Skeletal muscle cell (primary cell): ENCODE measurements around the gene ANTKMT.
"Not testable (repeated sequence)": the region's sequence is repeated elsewhere in the genome, so short reads cannot be mapped to it uniquely, and the experiment has no call there.

Experiments used
- DNase-seq: peaks from one replicate; pipeline ENCODE4 v3.0.0-alpha.2; 2010; ENCODE audit warnings: low read depth
- H3K4me3 ChIP-seq: 2 replicates; pipeline ENCODE4 v1.5.1; 2011; ENCODE audit warnings: low read depth, mild to moderate bottlenecking, control low read depth, low read length, moderate library complexity

ANTKMT gene

GRCh38 chr16:734981-735881, 14.3 kb downstream of the ANTKMT start:
- H3K4me3 ChIP-seq = no peak overlapping the region
- DNase-seq = no peak

GRCh38 chr16:735982-736453, 15.1 kb downstream of the ANTKMT start:
- no peak for DNase-seq
- no peak overlapping the region for H3K4me3 ChIP-seq

DNA sequence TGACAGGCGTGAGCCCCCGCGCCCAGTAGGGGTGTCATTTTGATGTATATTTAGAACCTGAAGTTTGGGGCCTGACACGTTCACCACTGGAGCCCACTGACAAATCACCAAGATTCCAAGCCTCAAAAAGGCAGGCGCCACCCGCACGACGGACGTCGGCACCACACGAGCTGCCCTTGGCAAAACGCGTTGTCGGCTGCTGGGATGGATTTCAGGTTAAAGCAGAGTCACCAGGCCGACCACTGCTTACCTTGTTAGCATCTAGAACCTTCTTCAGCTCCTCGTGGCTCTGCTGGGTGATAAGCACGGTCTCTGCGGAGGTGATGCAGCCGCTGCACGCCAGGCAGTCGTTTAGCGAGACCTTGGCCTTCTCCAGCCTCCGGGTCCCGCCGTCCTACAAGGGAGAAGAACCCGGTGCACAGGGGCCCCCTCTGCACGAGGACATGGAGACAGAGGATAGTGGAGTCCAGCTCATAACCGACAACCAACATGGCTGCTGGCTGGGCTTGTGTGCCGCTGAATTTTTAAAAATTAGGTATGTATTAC, 16.1 kb downstream of the ANTKMT start:
- no peak for DNase-seq
- H3K4me3 ChIP-seq = no peak overlapping the region

DNA sequence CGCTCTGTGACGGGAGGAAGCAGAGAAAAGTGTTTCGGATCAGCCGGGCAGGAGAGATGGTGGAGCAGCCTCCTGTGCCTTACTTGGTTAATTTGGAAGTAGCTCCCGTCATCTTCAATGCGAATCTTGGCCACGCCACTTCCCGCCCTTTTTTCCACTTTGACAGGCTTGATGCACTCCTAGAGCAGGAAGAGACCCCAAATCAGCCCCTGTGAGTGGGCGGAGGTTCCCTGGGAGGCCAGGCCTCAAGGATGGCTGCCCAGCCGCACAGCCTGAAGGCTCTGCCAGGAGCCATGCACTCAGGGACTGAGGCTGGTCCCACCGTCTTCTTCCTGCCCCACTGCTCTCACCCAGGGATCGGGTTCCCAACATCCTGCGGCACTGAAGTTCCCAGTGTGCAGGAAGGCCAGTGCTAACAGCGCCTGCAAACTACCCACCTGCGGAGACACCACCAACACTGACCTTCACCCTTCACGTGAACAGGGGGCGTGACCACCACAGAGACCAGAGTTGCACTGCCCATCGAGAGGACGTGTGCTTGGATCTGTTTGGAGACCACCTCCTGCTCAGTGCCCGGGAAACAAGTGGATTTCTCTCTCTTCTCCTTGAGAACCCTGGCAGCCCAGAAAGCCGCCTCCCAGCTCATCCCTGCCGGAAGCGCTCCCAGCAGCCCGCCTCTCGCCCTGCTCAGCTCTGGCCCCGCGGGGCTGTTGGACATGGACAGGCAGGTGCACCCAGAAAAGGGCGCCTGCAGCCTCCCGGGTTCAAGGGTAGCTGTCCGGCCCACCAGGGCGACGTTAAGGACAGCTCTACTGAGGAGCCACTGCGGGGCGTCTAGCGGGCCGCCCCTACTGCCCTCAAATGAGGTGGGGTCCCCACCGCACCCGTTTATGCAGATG, 18.9 kb downstream of the ANTKMT start:
- no peak for DNase-seq
- H3K4me3 ChIP-seq = peak overlapping the region; percentile 91

DNA sequence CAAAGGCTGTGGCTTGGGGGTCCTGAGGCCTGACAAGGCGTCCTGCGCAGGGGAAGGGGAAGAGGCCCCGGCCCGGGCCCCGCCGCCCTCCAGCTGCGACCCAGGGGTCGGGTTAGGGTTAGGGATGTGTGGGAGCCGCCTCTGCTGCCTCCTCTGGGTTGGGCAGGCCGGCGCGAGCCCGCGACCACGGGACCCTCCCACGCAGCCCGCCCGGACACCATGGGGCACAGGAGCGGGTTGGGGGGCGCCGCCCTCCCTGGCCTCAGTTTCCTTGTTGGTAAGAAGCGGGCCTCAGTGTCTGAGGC, 19.5 kb downstream of the ANTKMT start:
- no peak for DNase-seq
- H3K4me3 ChIP-seq = peak overlapping the region; percentile 91

GRCh38 chr16:740764-741505, 20.0 kb downstream of the ANTKMT start, which contains the start of gene CIAO3:
Gene CIAO3 (minus strand): TSS chr16:740997. CDS start chr16:740985, 12 bp downstream.
- H3K4me3 ChIP-seq = peak within 1 kb of the TSS; percentile 91
- DNase-seq = peak; percentile 71

DNA sequence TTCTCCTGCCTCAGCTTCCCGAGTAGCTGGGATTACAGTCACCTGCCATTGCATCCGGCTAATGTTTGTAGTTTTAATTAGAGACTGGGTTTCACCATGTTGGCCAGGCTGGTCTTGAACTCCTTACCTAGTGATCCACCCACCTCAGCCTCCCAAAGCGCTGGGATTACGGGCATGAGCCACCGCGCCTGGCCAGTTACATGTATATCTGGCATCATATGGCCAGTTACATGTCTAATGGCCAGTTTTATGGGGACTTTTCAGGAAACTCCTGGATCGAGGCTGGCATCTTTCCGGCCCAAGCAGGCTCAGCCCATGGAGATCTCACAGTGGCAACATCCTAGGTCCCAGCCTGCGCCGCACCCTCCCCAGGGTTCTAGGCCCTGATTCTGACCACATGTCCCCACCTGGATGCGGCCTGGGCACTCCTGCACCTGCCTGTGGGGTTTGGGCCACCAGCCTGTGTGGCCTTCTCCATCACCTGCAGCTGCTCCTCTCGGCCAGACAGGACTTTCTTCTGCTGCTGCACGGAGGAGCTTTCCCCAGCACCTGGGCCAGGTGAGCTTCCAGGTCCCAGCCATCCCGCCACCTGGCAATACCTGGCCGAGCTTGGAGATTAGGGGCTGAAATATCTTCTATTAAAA, 21.2 kb downstream of the ANTKMT start:
- no peak for DNase-seq
- H3K4me3 ChIP-seq = no peak overlapping the region

GRCh38 chr16:742894-743293, 21.9 kb downstream of the ANTKMT start:
- not testable (repeated sequence) for DNase-seq, H3K4me3 ChIP-seq

DNA sequence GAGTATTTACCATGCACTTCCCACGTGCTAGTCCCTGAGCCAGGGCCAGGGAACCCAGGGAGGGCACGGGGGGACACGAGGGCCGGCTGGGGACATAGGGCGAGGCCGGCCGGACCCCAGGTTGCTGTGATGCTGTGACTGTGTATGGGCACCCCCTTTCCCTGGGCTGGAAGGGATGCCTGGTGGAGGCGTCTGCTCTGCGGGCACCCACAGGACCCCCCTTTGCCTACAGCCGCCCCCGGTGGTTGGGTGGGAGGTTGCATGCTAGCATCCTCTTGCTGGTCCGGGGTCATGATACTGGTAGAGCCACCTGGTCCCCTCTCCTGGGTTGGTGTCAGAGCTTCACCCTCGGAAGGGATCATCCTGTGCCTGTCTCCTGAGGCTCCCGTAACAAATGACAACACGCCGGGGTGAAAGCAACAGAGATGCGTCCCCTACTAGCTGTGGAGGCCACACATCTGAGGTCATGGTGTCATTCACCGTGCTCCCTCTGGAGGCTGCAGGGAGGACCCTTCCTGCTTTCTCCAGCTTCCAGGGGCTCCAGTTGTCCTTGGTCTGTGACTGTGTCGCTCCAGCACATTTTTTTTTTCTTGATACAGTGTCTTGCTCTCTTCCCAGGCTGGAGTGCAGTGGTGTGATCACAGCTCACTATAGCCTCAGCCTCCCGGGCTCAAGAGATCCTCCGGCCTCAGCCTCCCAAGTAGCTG, 23.0 kb downstream of the ANTKMT start:
- no peak for DNase-seq
- no peak overlapping the region for H3K4me3 ChIP-seq

GRCh38 chr16:745739-746138, 24.8 kb downstream of the ANTKMT start:
- H3K4me3 ChIP-seq = no peak overlapping the region
- no peak for DNase-seq

DNA sequence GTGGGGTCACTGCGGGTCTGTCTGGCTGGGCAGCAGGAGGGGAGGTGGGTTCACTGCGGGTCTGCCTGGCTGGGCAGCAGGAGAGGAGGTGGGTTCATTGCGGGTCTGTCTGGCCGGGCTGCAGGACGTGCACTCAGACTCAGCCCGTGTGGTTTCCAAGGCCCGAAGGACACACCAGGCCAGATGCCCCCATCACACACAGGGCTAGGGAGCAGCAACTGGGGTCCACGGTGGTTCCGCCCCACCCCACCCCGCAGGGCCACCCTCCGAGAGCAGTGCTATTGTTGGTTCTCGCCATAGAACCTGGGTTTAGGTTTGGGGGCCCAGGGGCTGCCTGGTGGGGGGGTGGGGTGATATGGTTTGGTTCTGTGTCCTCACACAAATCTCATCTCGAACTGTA, 25.7 kb downstream of the ANTKMT start:
- no peak overlapping the region for H3K4me3 ChIP-seq
- no peak for DNase-seq

DNA sequence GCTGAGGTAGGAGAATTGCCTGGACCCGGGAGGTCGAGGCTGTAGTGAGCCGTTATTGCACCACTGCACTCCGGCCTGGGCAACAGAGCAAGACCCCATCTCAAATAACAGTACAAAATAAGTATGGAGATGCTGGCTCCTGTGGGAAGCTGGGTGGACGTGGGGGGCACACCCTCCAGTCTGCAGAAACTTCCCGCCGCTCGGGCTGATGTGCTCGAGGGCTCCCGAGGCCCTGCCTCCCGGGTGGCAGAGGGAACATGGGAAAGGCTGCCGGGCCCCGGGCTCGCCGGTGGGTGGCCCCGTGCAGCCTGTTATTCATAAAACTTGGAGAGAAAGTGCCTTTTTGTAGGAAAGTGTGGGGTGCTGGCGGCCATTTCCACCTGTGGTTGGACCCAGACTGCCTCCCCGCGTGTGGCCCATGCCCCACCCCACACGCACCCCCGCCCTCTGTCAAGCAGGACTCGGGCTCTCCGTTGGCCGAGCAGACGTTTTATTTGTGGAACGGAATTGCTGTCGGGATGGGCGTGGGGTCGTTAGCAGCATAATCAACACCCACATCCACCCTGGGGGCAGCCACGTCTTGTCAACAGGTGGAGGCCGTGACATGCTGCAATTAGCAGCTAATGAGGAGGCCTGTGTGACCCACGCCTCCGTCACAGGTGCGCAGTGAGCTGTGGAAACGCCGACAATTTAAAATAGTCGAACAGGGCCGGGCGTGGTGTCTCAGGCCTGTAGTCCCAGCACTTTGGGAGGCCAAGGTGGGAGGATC, 27.2 kb downstream of the ANTKMT start:
- H3K4me3 ChIP-seq = no peak overlapping the region
- DNase-seq = no peak

GRCh38 chr16:749010-749409, 28.1 kb downstream of the ANTKMT start:
- peak; percentile 31 for DNase-seq

GRCh38 chr16:750485-750884, 29.5 kb downstream of the ANTKMT start:
- no peak for DNase-seq
- H3K4me3 ChIP-seq = no peak overlapping the region

More at GRCh38 chr16:749010-749409, 28.1 kb downstream of the ANTKMT start:
- H3K4me3 ChIP-seq = no peak overlapping the region

DNA sequence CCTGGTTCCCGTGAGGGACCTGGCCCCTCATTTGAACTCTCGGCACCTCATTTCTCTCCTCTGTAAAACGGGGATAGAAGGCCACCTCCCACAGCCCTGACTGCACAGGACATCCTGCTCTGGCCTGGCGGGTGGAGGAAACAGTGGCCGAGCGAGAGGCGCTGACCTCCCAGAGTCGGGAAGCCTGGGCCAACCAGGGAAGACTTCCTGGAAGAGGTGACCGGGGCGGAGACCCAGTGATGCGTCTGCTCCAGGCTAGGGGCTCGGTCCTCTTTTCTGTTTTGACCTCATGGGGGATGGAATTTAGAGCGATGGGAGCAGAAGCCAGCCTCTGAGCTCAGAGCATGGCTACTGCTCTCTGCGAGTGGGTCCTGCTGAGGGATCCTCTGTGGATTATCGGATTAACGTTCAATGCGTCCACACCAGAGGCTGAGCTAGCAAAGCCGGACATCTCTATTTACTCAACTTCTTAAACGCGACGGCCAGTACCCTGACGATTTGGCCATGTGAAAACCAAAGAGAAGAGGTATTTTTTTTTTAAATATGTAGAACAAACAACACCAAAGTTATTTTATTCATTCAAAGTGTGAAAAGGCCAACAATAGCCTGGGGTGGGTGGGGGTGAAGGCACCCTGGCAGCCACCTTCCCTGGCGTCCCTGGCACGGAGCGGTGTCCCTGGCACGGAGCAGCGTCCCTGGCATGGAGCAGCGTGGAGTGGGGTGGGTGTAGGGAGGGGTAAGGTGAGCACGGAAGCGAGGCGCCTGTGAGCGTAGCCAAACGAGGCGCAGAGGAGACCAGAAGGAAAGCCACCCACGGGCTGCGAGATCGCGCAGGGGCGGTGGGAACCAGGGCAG, 30.4 kb downstream of the ANTKMT start:
- DNase-seq = no peak
- H3K4me3 ChIP-seq = no peak overlapping the region

GRCh38 chr16:752007-752312, 31.0 kb downstream of the ANTKMT start:
- H3K4me3 ChIP-seq = no peak overlapping the region
- no peak for DNase-seq

GRCh38 chr16:754121-754607, 33.2 kb downstream of the ANTKMT start:
- not testable (repeated sequence) for H3K4me3 ChIP-seq, DNase-seq
